K562 (cell line): ENCODE results near the gene TBX1. TPM values are rescaled to one million over a fixed set of nuclear protein-coding genes. Genes with fewer than 3 reads are reported as not detected.

Source experiments
- FOXK2 ChIP-seq, 2 experiments: fragments of 450-650 bp; IDR thresholded peaks in 1 of 2; conservative IDR thresholded peaks in 1 of 2; 2 replicates each; pipeline ENCODE4 v1.6.1; 2016; ENCODE audit warnings: low read depth in 2 of 2, mild to moderate bottlenecking in 1 of 2
- GATA2 ChIP-seq: sonication (generic); formaldehyde crosslinking; IDR thresholded peaks from 2 replicates; pipeline ENCODE4 v1.4.0; 2020; ENCODE audit warnings: mild to moderate bottlenecking, missing genetic modification reagents
- GATAD2A ChIP-seq: fragments of 450-650 bp; IDR thresholded peaks from 2 replicates; pipeline ENCODE4 v1.6.1; 2017
- HDAC6 ChIP-seq: IDR thresholded peaks from 2 replicates; pipeline ENCODE4 v1.6.1; 2012; ENCODE audit warnings: low read depth, mild to moderate bottlenecking, control low read depth, inconsistent platforms, low read length, moderate library complexity
- LEF1 ChIP-seq: fragments of 450-650 bp; IDR thresholded peaks from 2 replicates; pipeline ENCODE4 v1.6.1; 2016; ENCODE audit warnings: mild to moderate bottlenecking
- NFXL1 ChIP-seq: fragments of 450-650 bp; formaldehyde crosslinking; IDR thresholded peaks from 2 replicates; pipeline ENCODE4 v1.4.0; 2021; ENCODE audit warnings: mild to moderate bottlenecking
- NR2C2 ChIP-seq, 2 experiments: fragments of 200-800 bp in 1 of 2; sonication (Bioruptor generic) in 1 of 2; sonication (generic) in 1 of 2; formaldehyde crosslinking in 1 of 2; IDR thresholded peaks; 2 replicates each; pipeline versions ENCODE4 v1.6.1 to v1.8.0; 2016 to 2022; ENCODE audit warnings: mild to moderate bottlenecking in 1 of 2, missing compliant biosample characterization in 1 of 2, missing genetic modification characterization in 1 of 2, missing genetic modification reagents in 1 of 2
- RUNX1 ChIP-seq: sonication (generic); IDR thresholded peaks from 2 replicates; pipeline ENCODE4 v1.6.1; 2016; ENCODE audit warnings: antibody characterized with exemption, low read depth
- TARDBP ChIP-seq: fragments of 450-650 bp; IDR thresholded peaks from 2 replicates; pipeline ENCODE4 v1.6.1; 2016
- ZNF143 ChIP-seq: sonication (generic); formaldehyde crosslinking; IDR thresholded peaks from 2 replicates; pipeline ENCODE4 v1.9.0; 2022; ENCODE audit warnings: mild to moderate bottlenecking, missing genetic modification reagents
- ZNF224 ChIP-seq: sonication (generic); formaldehyde crosslinking; IDR thresholded peaks from 2 replicates; pipeline ENCODE4 v1.8.0; 2022; ENCODE audit warnings: mild to moderate bottlenecking, missing genetic modification reagents
- ZNF347 ChIP-seq: fragments of 450-650 bp; formaldehyde crosslinking; IDR thresholded peaks from 2 replicates; pipeline ENCODE4 v1.4.0; 2020; ENCODE audit warnings: low read depth, mild to moderate bottlenecking, moderate library complexity
- ZNF41 ChIP-seq: fragments of 250-450 bp; sonication (Bioruptor Pico); conservative IDR thresholded peaks from 2 replicates; pipeline ENCODE4 v1.4.0; 2020; ENCODE audit warnings: mild to moderate bottlenecking
- polyA plus RNA-seq, 8 experiments: library from polyadenylated mRNA; depleted of rRNA in 4 of 8; stranded (reverse) in 5 of 8; unstranded in 3 of 8; fragments of >200 nt; fragmentation: Nextera tagmentation in 2 of 8; fragmentation: Illumina TruSeq in 1 of 8; extraction: Ambion mirVana in 2 of 8; extraction: Trizol in 1 of 8; gene quantifications; 2 replicates each; pipeline versions ENCODE4 v1.2.1 to v1.2.3, GENCODE V29; 2011 to 2014; ENCODE audit warnings: inconsistent platforms in 1 of 8, missing spikeins in 1 of 8
- total RNA-seq, 7 experiments: library from RNA; depleted of rRNA in 6 of 7; stranded (reverse); fragments of >200 nt in 6 of 7; fragmentation: Illumina TruSeq in 2 of 7; extraction: Trizol in 2 of 7; gene quantifications; 2 replicates each; pipeline versions ENCODE4 v1.2.1 to v1.2.3, GENCODE V29; 2011 to 2021; ENCODE audit warnings: low replicate concordance in 1 of 7
- TF ChIP-seq, protein P1 (sequence below): sonication (generic); formaldehyde crosslinking; IDR thresholded peaks from 2 replicates; pipeline ENCODE4 v1.8.0; 2023; ENCODE audit warnings: mild to moderate bottlenecking, missing genetic modification reagents
- TF ChIP-seq, protein P2 (sequence below): fragments of 250-450 bp; sonication (Bioruptor Pico); IDR thresholded peaks from 2 replicates; pipeline ENCODE4 v1.5.0; 2021; ENCODE audit warnings: mild to moderate bottlenecking, borderline replicate concordance
- TF ChIP-seq, protein P3 (sequence below), 2 experiments: fragments of 450-650 bp in 1 of 2; sonication (generic) in 1 of 2; formaldehyde crosslinking in 1 of 2; IDR thresholded peaks in 1 of 2; conservative IDR thresholded peaks in 1 of 2; 2 replicates each; pipeline versions ENCODE4 v1.6.1 to v1.8.1; 2016 to 2023; ENCODE audit warnings: mild to moderate bottlenecking in 2 of 2, moderate library complexity in 2 of 2, inconsistent platforms in 1 of 2, missing genetic modification reagents in 1 of 2
- TF ChIP-seq, protein P4 (sequence below): fragments of 200-800 bp; sonication (Bioruptor generic); IDR thresholded peaks from 2 replicates; pipeline ENCODE4 v1.6.1; 2017; ENCODE audit warnings: missing genetic modification characterization, missing compliant biosample characterization
- TF ChIP-seq, protein P5 (sequence below), 3 experiments: IDR thresholded peaks in 2 of 3; conservative IDR thresholded peaks in 1 of 3; 2 replicates each; pipeline ENCODE4 v1.5.1; 2011 to 2012; ENCODE audit warnings: low read length in 3 of 3, mild to moderate bottlenecking in 3 of 3, control low read depth in 2 of 3, improper control_type of control experiment in 1 of 3, inconsistent platforms in 1 of 3, low read depth in 1 of 3, mixed read lengths in 1 of 3, moderate library complexity in 1 of 3; ENCODE audit not compliant: insufficient read depth in 2 of 3

The TBX1 gene
- total and polyA plus RNA-seq, 9 of the 15 experiments (the other 6 are each of a cell fraction or from before 2014, with no cell fraction given) = 0.07 to 35.0 (median 3.9) TPM

DNA sequence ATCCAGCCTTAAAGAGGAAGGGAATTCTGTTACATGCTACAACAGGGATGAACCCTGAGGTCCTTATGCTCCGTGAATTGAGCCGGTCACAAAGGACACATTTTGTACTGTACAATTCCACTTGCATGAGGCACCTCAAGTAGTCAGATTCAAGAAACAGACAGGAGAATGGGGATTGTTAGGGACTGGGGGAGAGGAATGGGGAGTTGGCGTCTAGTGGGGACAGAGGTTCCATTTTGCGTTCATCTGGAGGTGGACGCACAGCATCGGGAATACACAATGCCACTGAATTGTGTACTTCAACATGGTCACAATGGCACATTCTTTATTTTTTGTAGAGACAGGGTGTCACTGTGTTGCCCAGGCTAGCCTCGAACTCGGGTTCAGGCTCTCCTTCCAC is 14.1 kb downstream of the TBX1 start (continued):
- TF ChIP-seq, protein P1, sequence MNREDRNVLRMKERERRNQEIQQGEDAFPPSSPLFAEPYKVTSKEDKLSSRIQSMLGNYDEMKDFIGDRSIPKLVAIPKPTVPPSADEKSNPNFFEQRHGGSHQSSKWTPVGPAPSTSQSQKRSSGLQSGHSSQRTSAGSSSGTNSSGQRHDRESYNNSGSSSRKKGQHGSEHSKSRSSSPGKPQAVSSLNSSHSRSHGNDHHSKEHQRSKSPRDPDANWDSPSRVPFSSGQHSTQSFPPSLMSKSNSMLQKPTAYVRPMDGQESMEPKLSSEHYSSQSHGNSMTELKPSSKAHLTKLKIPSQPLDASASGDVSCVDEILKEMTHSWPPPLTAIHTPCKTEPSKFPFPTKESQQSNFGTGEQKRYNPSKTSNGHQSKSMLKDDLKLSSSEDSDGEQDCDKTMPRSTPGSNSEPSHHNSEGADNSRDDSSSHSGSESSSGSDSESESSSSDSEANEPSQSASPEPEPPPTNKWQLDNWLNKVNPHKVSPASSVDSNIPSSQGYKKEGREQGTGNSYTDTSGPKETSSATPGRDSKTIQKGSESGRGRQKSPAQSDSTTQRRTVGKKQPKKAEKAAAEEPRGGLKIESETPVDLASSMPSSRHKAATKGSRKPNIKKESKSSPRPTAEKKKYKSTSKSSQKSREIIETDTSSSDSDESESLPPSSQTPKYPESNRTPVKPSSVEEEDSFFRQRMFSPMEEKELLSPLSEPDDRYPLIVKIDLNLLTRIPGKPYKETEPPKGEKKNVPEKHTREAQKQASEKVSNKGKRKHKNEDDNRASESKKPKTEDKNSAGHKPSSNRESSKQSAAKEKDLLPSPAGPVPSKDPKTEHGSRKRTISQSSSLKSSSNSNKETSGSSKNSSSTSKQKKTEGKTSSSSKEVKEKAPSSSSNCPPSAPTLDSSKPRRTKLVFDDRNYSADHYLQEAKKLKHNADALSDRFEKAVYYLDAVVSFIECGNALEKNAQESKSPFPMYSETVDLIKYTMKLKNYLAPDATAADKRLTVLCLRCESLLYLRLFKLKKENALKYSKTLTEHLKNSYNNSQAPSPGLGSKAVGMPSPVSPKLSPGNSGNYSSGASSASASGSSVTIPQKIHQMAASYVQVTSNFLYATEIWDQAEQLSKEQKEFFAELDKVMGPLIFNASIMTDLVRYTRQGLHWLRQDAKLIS (CRISPR knock-in tag) = no peak
- TF ChIP-seq, protein P2, sequence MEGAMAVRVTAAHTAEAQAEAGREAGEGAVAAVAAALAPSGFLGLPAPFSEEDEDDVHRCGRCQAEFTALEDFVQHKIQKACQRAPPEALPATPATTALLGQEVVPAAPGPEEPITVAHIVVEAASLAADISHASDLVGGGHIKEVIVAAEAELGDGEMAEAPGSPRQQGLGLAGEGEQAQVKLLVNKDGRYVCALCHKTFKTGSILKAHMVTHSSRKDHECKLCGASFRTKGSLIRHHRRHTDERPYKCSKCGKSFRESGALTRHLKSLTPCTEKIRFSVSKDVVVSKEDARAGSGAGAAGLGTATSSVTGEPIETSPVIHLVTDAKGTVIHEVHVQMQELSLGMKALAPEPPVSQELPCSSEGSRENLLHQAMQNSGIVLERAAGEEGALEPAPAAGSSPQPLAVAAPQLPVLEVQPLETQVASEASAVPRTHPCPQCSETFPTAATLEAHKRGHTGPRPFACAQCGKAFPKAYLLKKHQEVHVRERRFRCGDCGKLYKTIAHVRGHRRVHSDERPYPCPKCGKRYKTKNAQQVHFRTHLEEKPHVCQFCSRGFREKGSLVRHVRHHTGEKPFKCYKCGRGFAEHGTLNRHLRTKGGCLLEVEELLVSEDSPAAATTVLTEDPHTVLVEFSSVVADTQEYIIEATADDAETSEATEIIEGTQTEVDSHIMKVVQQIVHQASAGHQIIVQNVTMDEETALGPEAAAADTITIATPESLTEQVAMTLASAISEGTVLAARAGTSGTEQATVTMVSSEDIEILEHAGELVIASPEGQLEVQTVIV = no peak
- no peak for TF ChIP-seq NFXL1 (CRISPR knock-in tag)
- TF ChIP-seq RUNX1 = no peak
- TF ChIP-seq ZNF143 = no peak
- TF ChIP-seq FOXK2 (conservative IDR thresholded peaks at IDR 0.05 in 1 of 2, IDR thresholded peaks at IDR 0.05 in 1 of 2; ENCODE audit: low read depth in 2 of 2) = no peak
- TF ChIP-seq GATA2 (CRISPR knock-in tag) = no peak
- TF ChIP-seq TARDBP = no peak
- TF ChIP-seq, protein P3, sequence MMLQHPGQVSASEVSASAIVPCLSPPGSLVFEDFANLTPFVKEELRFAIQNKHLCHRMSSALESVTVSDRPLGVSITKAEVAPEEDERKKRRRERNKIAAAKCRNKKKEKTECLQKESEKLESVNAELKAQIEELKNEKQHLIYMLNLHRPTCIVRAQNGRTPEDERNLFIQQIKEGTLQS (IDR thresholded peaks at IDR 0.05) = no peak
- TF ChIP-seq, protein P3 (CRISPR knock-in tag; conservative IDR thresholded peaks at IDR 0.05) = no peak
- TF ChIP-seq, protein P4, sequence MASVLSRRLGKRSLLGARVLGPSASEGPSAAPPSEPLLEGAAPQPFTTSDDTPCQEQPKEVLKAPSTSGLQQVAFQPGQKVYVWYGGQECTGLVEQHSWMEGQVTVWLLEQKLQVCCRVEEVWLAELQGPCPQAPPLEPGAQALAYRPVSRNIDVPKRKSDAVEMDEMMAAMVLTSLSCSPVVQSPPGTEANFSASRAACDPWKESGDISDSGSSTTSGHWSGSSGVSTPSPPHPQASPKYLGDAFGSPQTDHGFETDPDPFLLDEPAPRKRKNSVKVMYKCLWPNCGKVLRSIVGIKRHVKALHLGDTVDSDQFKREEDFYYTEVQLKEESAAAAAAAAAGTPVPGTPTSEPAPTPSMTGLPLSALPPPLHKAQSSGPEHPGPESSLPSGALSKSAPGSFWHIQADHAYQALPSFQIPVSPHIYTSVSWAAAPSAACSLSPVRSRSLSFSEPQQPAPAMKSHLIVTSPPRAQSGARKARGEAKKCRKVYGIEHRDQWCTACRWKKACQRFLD (CRISPR knock-in tag) = no peak
- TF ChIP-seq NR2C2 (CRISPR knock-in tag; IDR thresholded peaks at IDR 0.05) = no peak
- no peak for TF ChIP-seq NR2C2 (tag; IDR thresholded peaks at IDR 0.05)
- no peak for TF ChIP-seq LEF1
- TF ChIP-seq HDAC6 = peak; percentile 80; the same call in 1 of the 2 replicates
- no peak for TF ChIP-seq ZNF347 (CRISPR knock-in tag)
- no peak for TF ChIP-seq GATAD2A
- no peak for TF ChIP-seq ZNF224 (CRISPR knock-in tag)
- TF ChIP-seq, protein P5, sequence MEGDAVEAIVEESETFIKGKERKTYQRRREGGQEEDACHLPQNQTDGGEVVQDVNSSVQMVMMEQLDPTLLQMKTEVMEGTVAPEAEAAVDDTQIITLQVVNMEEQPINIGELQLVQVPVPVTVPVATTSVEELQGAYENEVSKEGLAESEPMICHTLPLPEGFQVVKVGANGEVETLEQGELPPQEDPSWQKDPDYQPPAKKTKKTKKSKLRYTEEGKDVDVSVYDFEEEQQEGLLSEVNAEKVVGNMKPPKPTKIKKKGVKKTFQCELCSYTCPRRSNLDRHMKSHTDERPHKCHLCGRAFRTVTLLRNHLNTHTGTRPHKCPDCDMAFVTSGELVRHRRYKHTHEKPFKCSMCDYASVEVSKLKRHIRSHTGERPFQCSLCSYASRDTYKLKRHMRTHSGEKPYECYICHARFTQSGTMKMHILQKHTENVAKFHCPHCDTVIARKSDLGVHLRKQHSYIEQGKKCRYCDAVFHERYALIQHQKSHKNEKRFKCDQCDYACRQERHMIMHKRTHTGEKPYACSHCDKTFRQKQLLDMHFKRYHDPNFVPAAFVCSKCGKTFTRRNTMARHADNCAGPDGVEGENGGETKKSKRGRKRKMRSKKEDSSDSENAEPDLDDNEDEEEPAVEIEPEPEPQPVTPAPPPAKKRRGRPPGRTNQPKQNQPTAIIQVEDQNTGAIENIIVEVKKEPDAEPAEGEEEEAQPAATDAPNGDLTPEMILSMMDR (IDR thresholded peaks at IDR 0.05 in 2 of 3, conservative IDR thresholded peaks at IDR 0.05 in 1 of 3; ENCODE audit: insufficient read depth in 2 of 3, low read depth in 1 of 3, low read length in 3 of 3) = no peak
- TF ChIP-seq ZNF41 (CRISPR knock-in tag) = no peak
